ENCODE data around the gene HERPUD1.
A peak's percentile ranks its signal among the peaks of the same experiment; 100 is the strongest.

Gene HERPUD1

DNA sequence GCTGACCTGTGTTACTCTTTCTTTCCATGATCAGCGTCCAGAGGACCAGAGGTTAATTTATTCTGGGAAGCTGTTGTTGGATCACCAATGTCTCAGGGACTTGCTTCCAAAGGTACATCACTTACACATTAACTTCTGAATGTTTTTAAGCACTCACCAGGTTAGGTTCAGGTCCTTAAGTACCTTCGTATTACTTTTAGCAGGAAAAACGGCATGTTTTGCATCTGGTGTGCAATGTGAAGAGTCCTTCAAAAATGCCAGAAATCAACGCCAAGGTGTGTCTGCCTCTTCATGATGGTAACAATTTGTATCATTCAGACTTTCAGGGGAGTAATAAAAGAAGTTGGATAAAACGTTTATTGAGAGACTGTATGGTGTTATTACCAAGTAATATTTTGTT, 3.3 kb downstream of the HERPUD1 start:
- H4K20me1 ChIP-seq (ENCODE audit: low read depth, low read length): peaks cover 40% of the 10 kb centered on the region
- H3K9ac ChIP-seq (ENCODE audit: low read length): peak overlapping the region; percentile 96
- H3K36me3 ChIP-seq (ENCODE audit: low read length): peaks cover 61% of the 10 kb centered on the region
- H3K9me2 ChIP-seq (replicated peaks; ENCODE audit: insufficient read depth, low read length): no peaks in the 10 kb centered on the region
- no peaks in the 10 kb centered on the region for H3K9me3 ChIP-seq (ENCODE audit: insufficient read depth, low read length)
- no peak overlapping the region for H2AFZ ChIP-seq (ENCODE audit: low read depth, low read length, severe bottlenecking)
- no peak for TF ChIP-seq EZH2phosphoT487 (conservative IDR thresholded peaks at IDR 0.05; ENCODE audit: low read length)
- TF ChIP-seq, protein P1, sequence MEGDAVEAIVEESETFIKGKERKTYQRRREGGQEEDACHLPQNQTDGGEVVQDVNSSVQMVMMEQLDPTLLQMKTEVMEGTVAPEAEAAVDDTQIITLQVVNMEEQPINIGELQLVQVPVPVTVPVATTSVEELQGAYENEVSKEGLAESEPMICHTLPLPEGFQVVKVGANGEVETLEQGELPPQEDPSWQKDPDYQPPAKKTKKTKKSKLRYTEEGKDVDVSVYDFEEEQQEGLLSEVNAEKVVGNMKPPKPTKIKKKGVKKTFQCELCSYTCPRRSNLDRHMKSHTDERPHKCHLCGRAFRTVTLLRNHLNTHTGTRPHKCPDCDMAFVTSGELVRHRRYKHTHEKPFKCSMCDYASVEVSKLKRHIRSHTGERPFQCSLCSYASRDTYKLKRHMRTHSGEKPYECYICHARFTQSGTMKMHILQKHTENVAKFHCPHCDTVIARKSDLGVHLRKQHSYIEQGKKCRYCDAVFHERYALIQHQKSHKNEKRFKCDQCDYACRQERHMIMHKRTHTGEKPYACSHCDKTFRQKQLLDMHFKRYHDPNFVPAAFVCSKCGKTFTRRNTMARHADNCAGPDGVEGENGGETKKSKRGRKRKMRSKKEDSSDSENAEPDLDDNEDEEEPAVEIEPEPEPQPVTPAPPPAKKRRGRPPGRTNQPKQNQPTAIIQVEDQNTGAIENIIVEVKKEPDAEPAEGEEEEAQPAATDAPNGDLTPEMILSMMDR (IDR thresholded peaks at IDR 0.05; ENCODE audit: insufficient read depth, low read length, poor library complexity, severe bottlenecking): no peak
- peak overlapping the region; percentile 31 for H3K4me3 ChIP-seq (ENCODE audit: insufficient read depth, low read length, poor library complexity, severe bottlenecking)
- H3K27ac ChIP-seq (ENCODE audit: low read depth, low read length): peak overlapping the region; percentile 96
- H3F3A ChIP-seq (ENCODE audit: insufficient read depth): peaks cover 73% of the 10 kb centered on the region
- H3K4me2 ChIP-seq (ENCODE audit: low read depth, low read length, poor library complexity, severe bottlenecking): peak overlapping the region; percentile 98
- no peaks in the 10 kb centered on the region for H3K27me3 ChIP-seq (ENCODE audit: low read length)
- H3K79me2 ChIP-seq (ENCODE audit: insufficient read depth, low read length): peaks cover 70% of the 10 kb centered on the region

DNA sequence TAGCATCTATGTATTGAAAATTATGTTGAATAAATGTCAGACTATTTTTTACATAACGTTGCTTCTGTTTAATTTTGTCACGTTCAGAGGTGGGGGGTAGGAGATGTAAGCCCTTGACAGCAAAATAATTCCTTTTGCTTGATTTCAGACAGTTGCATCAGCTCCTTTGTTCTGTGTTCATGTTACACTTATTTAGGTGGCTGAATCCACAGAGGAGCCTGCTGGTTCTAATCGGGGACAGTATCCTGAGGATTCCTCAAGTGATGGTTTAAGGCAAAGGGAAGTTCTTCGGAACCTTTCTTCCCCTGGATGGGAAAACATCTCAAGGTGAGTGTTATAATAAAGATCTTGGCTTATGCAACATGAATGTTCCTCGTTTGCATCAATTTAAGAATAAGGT, 4.5 kb downstream of the HERPUD1 start:
- peaks cover 69% of the 10 kb centered on the region for H3F3A ChIP-seq (ENCODE audit: insufficient read depth)
- H3K4me3 ChIP-seq (ENCODE audit: insufficient read depth, low read length, poor library complexity, severe bottlenecking): no peak overlapping the region
- peak overlapping the region; percentile 98 for H3K4me2 ChIP-seq (ENCODE audit: low read depth, low read length, poor library complexity, severe bottlenecking)
- H3K27me3 ChIP-seq (ENCODE audit: low read length): no peaks in the 10 kb centered on the region
- peak overlapping the region; percentile 96 for H3K27ac ChIP-seq (ENCODE audit: low read depth, low read length)
- H3K36me3 ChIP-seq (ENCODE audit: low read length): peaks cover 68% of the 10 kb centered on the region
- TF ChIP-seq, protein P1 (IDR thresholded peaks at IDR 0.05; ENCODE audit: insufficient read depth, low read length, poor library complexity, severe bottlenecking): no peak
- TF ChIP-seq EZH2phosphoT487 (conservative IDR thresholded peaks at IDR 0.05; ENCODE audit: low read length): no peak
- peaks cover 40% of the 10 kb centered on the region for H4K20me1 ChIP-seq (ENCODE audit: low read depth, low read length)
- H2AFZ ChIP-seq (ENCODE audit: low read depth, low read length, severe bottlenecking): no peak overlapping the region
- H3K9me3 ChIP-seq (ENCODE audit: insufficient read depth, low read length): no peaks in the 10 kb centered on the region
- no peaks in the 10 kb centered on the region for H3K9me2 ChIP-seq (replicated peaks; ENCODE audit: insufficient read depth, low read length)
- H3K9ac ChIP-seq (ENCODE audit: low read length): no peak overlapping the region
- peaks cover 70% of the 10 kb centered on the region for H3K79me2 ChIP-seq (ENCODE audit: insufficient read depth, low read length)

DNA sequence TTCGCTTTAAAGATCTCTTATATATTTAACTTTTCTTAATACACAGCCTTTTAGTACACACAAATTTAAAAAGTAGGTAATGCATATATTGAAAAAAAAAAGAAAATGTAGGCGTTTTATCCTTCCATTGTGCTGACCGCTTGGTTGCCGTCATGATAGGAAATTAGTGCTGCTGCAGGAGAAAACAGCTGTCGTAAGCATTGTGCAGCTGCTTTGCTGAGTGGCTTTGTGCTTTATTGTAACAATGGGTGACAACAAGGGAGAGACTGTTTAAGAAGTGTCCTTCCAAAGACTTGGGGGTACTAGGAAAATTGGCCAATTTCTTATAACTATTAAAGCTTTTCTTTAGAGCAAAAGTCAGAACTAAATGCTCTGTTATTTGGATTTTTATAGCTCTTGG, 5.0 kb downstream of the HERPUD1 start:
- H3K36me3 ChIP-seq (ENCODE audit: low read length): peaks cover 72% of the 10 kb centered on the region
- H3F3A ChIP-seq (ENCODE audit: insufficient read depth): peaks cover 73% of the 10 kb centered on the region
- H3K9me2 ChIP-seq (replicated peaks; ENCODE audit: insufficient read depth, low read length): no peaks in the 10 kb centered on the region
- no peak overlapping the region for H3K9ac ChIP-seq (ENCODE audit: low read length)
- peak overlapping the region; percentile 98 for H3K4me2 ChIP-seq (ENCODE audit: low read depth, low read length, poor library complexity, severe bottlenecking)
- H3K9me3 ChIP-seq (ENCODE audit: insufficient read depth, low read length): no peaks in the 10 kb centered on the region
- H3K4me3 ChIP-seq (ENCODE audit: insufficient read depth, low read length, poor library complexity, severe bottlenecking): no peak overlapping the region
- TF ChIP-seq EZH2phosphoT487 (conservative IDR thresholded peaks at IDR 0.05; ENCODE audit: low read length): no peak
- TF ChIP-seq, protein P1 (IDR thresholded peaks at IDR 0.05; ENCODE audit: insufficient read depth, low read length, poor library complexity, severe bottlenecking): no peak
- peak overlapping the region; percentile 96; the same call in 1 of the 2 replicates for H3K27ac ChIP-seq (ENCODE audit: low read depth, low read length)
- H3K79me2 ChIP-seq (ENCODE audit: insufficient read depth, low read length): peaks cover 70% of the 10 kb centered on the region
- no peaks in the 10 kb centered on the region for H3K27me3 ChIP-seq (ENCODE audit: low read length)
- H2AFZ ChIP-seq (ENCODE audit: low read depth, low read length, severe bottlenecking): no peak overlapping the region
- H4K20me1 ChIP-seq (ENCODE audit: low read depth, low read length): peaks cover 40% of the 10 kb centered on the region
